ENCODE results near the gene DAB1. TPM values are rescaled to one million over a fixed set of nuclear protein-coding genes. Genes with fewer than 3 reads are reported as not detected.
"Not testable (repeated sequence)": the region's sequence is repeated elsewhere in the genome, so short reads cannot be mapped to it uniquely, and the experiment has no call there.

The DAB1 gene
- total RNA-seq, 1 experiment from 2014 or later: not detected

GRCh38 chr1:57222801-57223200 is 201.1 kb downstream of the DAB1 start:
- Histone ChIP-seq H4K20me1 (ENCODE audit: insufficient read depth) (no peaks in the 10 kb centered on the region), H3K27me3 (ENCODE audit: insufficient read depth, low read length) (no peaks in the 10 kb centered on the region), H3K27ac (ENCODE audit: low read depth, low read length) (no peak overlapping the region), H2AFZ (ENCODE audit: low read depth, low read length, poor library complexity, severe bottlenecking) (no peak overlapping the region), H3K9ac (ENCODE audit: low read length) (no peak overlapping the region), H3K79me2 (ENCODE audit: insufficient read depth, low read length) (no peaks in the 10 kb centered on the region), H3K36me3 (ENCODE audit: control insufficient read depth in 1 of 2, insufficient read depth in 2 of 2, low read length in 2 of 2) (no peaks in the 10 kb centered on the region), H3K4me1 (ENCODE audit: control insufficient read depth in 1 of 2, insufficient read depth in 2 of 2, low read length in 2 of 2) (no peaks in the 10 kb centered on the region), H3K9me2 (ENCODE audit: insufficient read depth) (no peaks in the 10 kb centered on the region), H3K4me2 (ENCODE audit: low read length) (no peak overlapping the region), H3K4me3 (replicated peaks in 1 of 2; ENCODE audit: low read depth in 1 of 2, low read length in 2 of 2) (no peak overlapping the region), H3K9me3 (ENCODE audit: control insufficient read depth in 1 of 2, insufficient read depth in 1 of 2, low read depth in 1 of 2, low read length in 2 of 2) (no peaks in the 10 kb centered on the region)
- ChIA-PET POLR2A (no interaction called here), CTCF (no interaction called here), RAD21 (ENCODE audit: low non-redundant PET in 1 of 2, low total read pairs in 2 of 2, uncharacterized antibody in 2 of 2, unreplicated experiment in 2 of 2) (no interaction called here)
- no TSS peak for BruUV-seq (replicated peaks)
- intact Hi-C loops (cut with micrococcal nuclease): no loop called here
- DNase-seq (ENCODE audit: low read depth, low spot score) (no peak), ATAC-seq (no peak)
- TF ChIP-seq POLR2AphosphoS5 (IDR thresholded peaks at IDR 0.05; ENCODE audit: low read depth, low read length) (no peak), REST (IDR thresholded peaks at IDR 0.05; ENCODE audit: low read depth) (no peak), EGR1 (IDR thresholded peaks at IDR 0.05; ENCODE audit: low read depth) (no peak), YY1 (IDR thresholded peaks at IDR 0.05; ENCODE audit: extremely low read depth, insufficient replicate concordance, low read depth, low read length) (no peak), ZNF274 (IDR thresholded peaks at IDR 0.05; ENCODE audit: low read depth, low read length) (no peak), CEBPB (IDR thresholded peaks at IDR 0.05; ENCODE audit: low read depth) (no peak)

GRCh38 chr1:57222307-57222706 is 201.6 kb downstream of the DAB1 start:
- TF ChIP-seq ZFX (IDR thresholded peaks at IDR 0.05) (no peak), EZH2 (IDR thresholded peaks at IDR 0.05) (no peak), ZBTB33 (IDR thresholded peaks at IDR 0.05; ENCODE audit: extremely low read depth, insufficient replicate concordance, low read length) (no peak), CEBPB (IDR thresholded peaks at IDR 0.05; ENCODE audit: low read depth) (no peak)
- Histone ChIP-seq H3K4me1 (ENCODE audit: control insufficient read depth in 1 of 2, insufficient read depth in 2 of 2, low read length in 2 of 2) (no peaks in the 10 kb centered on the region), H3K9ac (ENCODE audit: low read length) (no peak overlapping the region), H3K9me3 (ENCODE audit: control insufficient read depth in 1 of 2, insufficient read depth in 1 of 2, low read depth in 1 of 2, low read length in 2 of 2) (no peaks in the 10 kb centered on the region), H3K27me3 (ENCODE audit: insufficient read depth, low read length) (no peaks in the 10 kb centered on the region), H2AFZ (ENCODE audit: low read depth, low read length, poor library complexity, severe bottlenecking) (no peak overlapping the region), H3K27ac (ENCODE audit: low read depth, low read length) (no peak overlapping the region), H4K20me1 (ENCODE audit: insufficient read depth) (no peaks in the 10 kb centered on the region), H3K4me3 (replicated peaks in 1 of 2; ENCODE audit: low read depth in 1 of 2, low read length in 2 of 2) (no peak overlapping the region), H3K4me2 (ENCODE audit: low read length) (no peak overlapping the region), H3K36me3 (ENCODE audit: control insufficient read depth in 1 of 2, insufficient read depth in 2 of 2, low read length in 2 of 2) (no peaks in the 10 kb centered on the region), H3K9me2 (ENCODE audit: insufficient read depth) (no peaks in the 10 kb centered on the region), H3K79me2 (ENCODE audit: insufficient read depth, low read length) (no peaks in the 10 kb centered on the region)
- intact Hi-C loops (cut with micrococcal nuclease): no loop called here
- no peak for DNase-seq (ENCODE audit: low read depth, low spot score)
- no TSS peak for BruUV-seq (replicated peaks)
- ATAC-seq: no peak
- ChIA-PET POLR2A (no interaction called here), CTCF (no interaction called here), RAD21 (ENCODE audit: low non-redundant PET in 1 of 2, low total read pairs in 2 of 2, uncharacterized antibody in 2 of 2, unreplicated experiment in 2 of 2) (no interaction called here)

GRCh38 chr1:57220905-57221304 is 203.0 kb downstream of the DAB1 start:
- RAD21 ChIA-PET (ENCODE audit: low non-redundant PET in 1 of 2, low total read pairs in 2 of 2, uncharacterized antibody in 2 of 2, unreplicated experiment in 2 of 2); H3K79me2 ChIP-seq (ENCODE audit: insufficient read depth, low read length); H3K9ac ChIP-seq (ENCODE audit: low read length); H4K20me1 ChIP-seq (ENCODE audit: insufficient read depth); H3K4me3 ChIP-seq (replicated peaks in 1 of 2; ENCODE audit: low read depth in 1 of 2, low read length in 2 of 2); H2AFZ ChIP-seq (ENCODE audit: low read depth, low read length, poor library complexity, severe bottlenecking); H3K9me3 ChIP-seq (ENCODE audit: control insufficient read depth in 1 of 2, insufficient read depth in 1 of 2, low read depth in 1 of 2, low read length in 2 of 2); DNase-seq (ENCODE audit: low read depth, low spot score); H3K4me2 ChIP-seq (ENCODE audit: low read length); ATAC-seq; H3K36me3 ChIP-seq (ENCODE audit: control insufficient read depth in 1 of 2, insufficient read depth in 2 of 2, low read length in 2 of 2); POLR2A ChIA-PET; CTCF ChIA-PET; BruUV-seq (replicated peaks); H3K4me1 ChIP-seq (ENCODE audit: control insufficient read depth in 1 of 2, insufficient read depth in 2 of 2, low read length in 2 of 2); H3K27ac ChIP-seq (ENCODE audit: low read depth, low read length); intact Hi-C loops (cut with micrococcal nuclease); H3K27me3 ChIP-seq (ENCODE audit: insufficient read depth, low read length); H3K9me2 ChIP-seq (ENCODE audit: insufficient read depth): not testable (repeated sequence)

All from HCT116 (cell line).